Mesendoderm (in vitro differentiated cells): Measurements from ENCODE around the gene SLC22A4.

Experiments
- DNase-seq: peaks from one replicate; pipeline ENCODE4 v3.0.0; 2013
- H2AK5ac ChIP-seq: 2 replicates; pipeline ENCODE4 v1.6.1; 2013; ENCODE audit warnings: low read length, inconsistent platforms
- H2BK120ac ChIP-seq: 2 replicates; pipeline ENCODE4 v1.6.1; 2013; ENCODE audit warnings: low read depth, mild to moderate bottlenecking, low read length, moderate library complexity, mixed read lengths
- H2BK15ac ChIP-seq: replicated peaks from 2 replicates; pipeline ENCODE4 v1.6.1; 2013; ENCODE audit warnings: low read depth, mild to moderate bottlenecking, moderate library complexity
- H2BK5ac ChIP-seq: 2 replicates; pipeline ENCODE4 v1.6.1; 2013; ENCODE audit warnings: low read length, inconsistent platforms
- H3K18ac ChIP-seq: 2 replicates; pipeline ENCODE4 v1.6.1; 2013; ENCODE audit warnings: mild to moderate bottlenecking, low read length, mixed read lengths
- H3K23ac ChIP-seq: one replicate; pipeline ENCODE4 v1.6.1; 2013; ENCODE audit warnings: low read length
- H3K27ac ChIP-seq: 2 replicates; pipeline ENCODE4 v1.5.1; 2013; ENCODE audit warnings: low read depth, mild to moderate bottlenecking, inconsistent platforms, low read length, moderate library complexity
- H3K27me3 ChIP-seq: 2 replicates; pipeline ENCODE4 v1.6.1; 2013; ENCODE audit warnings: low read length, control low read depth, mild to moderate bottlenecking, inconsistent platforms; ENCODE audit not compliant: insufficient read depth, poor library complexity
- H3K36me3 ChIP-seq: 2 replicates; pipeline ENCODE4 v1.6.1; 2013; ENCODE audit warnings: low read length, inconsistent platforms; ENCODE audit not compliant: control insufficient read depth, insufficient read depth
- H3K4ac ChIP-seq: one replicate; pipeline ENCODE4 v1.6.1; 2013; ENCODE audit warnings: low read depth, mild to moderate bottlenecking, low read length, moderate library complexity
- H3K4me1 ChIP-seq: 2 replicates; pipeline ENCODE4 v1.6.1; 2013; ENCODE audit warnings: low read depth, low read length, inconsistent platforms; ENCODE audit not compliant: control insufficient read depth
- H3K4me2 ChIP-seq: 2 replicates; pipeline ENCODE4 v1.6.1; 2013; ENCODE audit warnings: low read length
- H3K4me3 ChIP-seq: 2 replicates; pipeline ENCODE4 v1.5.1; 2013; ENCODE audit warnings: mild to moderate bottlenecking, low read length
- H3K56ac ChIP-seq: one replicate; pipeline ENCODE4 v1.6.1; 2013; ENCODE audit warnings: low read length
- H3K79me1 ChIP-seq: 2 replicates; pipeline ENCODE4 v1.6.1; 2013; ENCODE audit warnings: low read length, inconsistent platforms
- H3K79me2 ChIP-seq: 2 replicates; pipeline ENCODE4 v1.6.1; 2013; ENCODE audit warnings: mild to moderate bottlenecking, low read length; ENCODE audit not compliant: control insufficient read depth, insufficient read depth
- H3K9ac ChIP-seq: 2 replicates; pipeline ENCODE4 v1.6.1; 2013; ENCODE audit warnings: low read length, inconsistent platforms
- H4K5ac ChIP-seq: one replicate; pipeline ENCODE4 v1.6.1; 2013; ENCODE audit warnings: low read length
- H4K8ac ChIP-seq: one replicate; pipeline ENCODE4 v1.6.1; 2013; ENCODE audit warnings: low read depth, mild to moderate bottlenecking, control low read depth, low read length, moderate library complexity
- WGBS: extraction: QIAGEN DNeasy Blood & Tissue Kit; methylation state at CpG from one replicate; pipeline ENCODE4 v1.1.7; 2013; ENCODE audit warnings: low lambda C conversion rate, missing lambda C conversion rate; ENCODE audit not compliant: insufficient coverage; ENCODE audit errors: extremely low coverage; 5-methylcytosine and 5-hydroxymethylcytosine counted together

The SLC22A4 gene

GRCh38 chr5:132313961-132314432, 19.8 kb downstream of the SLC22A4 start:
- Histone ChIP-seq H3K36me3 (no peaks in the 10 kb centered on the region), H3K27ac (no peak overlapping the region), H3K4me1 (no peaks in the 10 kb centered on the region), H3K4ac (no peak overlapping the region), H3K4me3 (no peak overlapping the region), H3K18ac (no peak overlapping the region), H3K9ac (no peak overlapping the region), H3K79me2 (no peaks in the 10 kb centered on the region), H4K8ac (no peak overlapping the region), H2AK5ac (no peak overlapping the region), H3K23ac (no peak overlapping the region), H3K27me3 (no peaks in the 10 kb centered on the region), H4K5ac (no peak overlapping the region), H2BK5ac (no peak overlapping the region), H2BK120ac (no peak overlapping the region), H2BK15ac (no peak overlapping the region), H3K56ac (no peak overlapping the region), H3K79me1 (no peaks in the 10 kb centered on the region), H3K4me2 (no peak overlapping the region)
- DNase-seq: no peak
- no CpG with 5 or more reads among the region's 2 CpGs for WGBS

GRCh38 chr5:132315529-132316067, 21.4 kb downstream of the SLC22A4 start:
- H3K4me3 ChIP-seq: no peak overlapping the region
- H3K79me2 ChIP-seq: no peaks in the 10 kb centered on the region
- H3K4me2 ChIP-seq: no peak overlapping the region
- no peaks in the 10 kb centered on the region for H3K36me3 ChIP-seq
- no peak overlapping the region for H3K9ac ChIP-seq
- no peak overlapping the region for H3K18ac ChIP-seq
- no peaks in the 10 kb centered on the region for H3K4me1 ChIP-seq
- WGBS: no CpG with 5 or more reads among the region's 5 CpGs
- H3K79me1 ChIP-seq: no peaks in the 10 kb centered on the region
- no peak overlapping the region for H2BK120ac ChIP-seq
- no peak overlapping the region for H2BK5ac ChIP-seq
- DNase-seq: peak; percentile 27
- no peak overlapping the region for H3K27ac ChIP-seq
- no peak overlapping the region for H2BK15ac ChIP-seq
- H4K8ac ChIP-seq: no peak overlapping the region
- H3K4ac ChIP-seq: no peak overlapping the region
- H3K23ac ChIP-seq: no peak overlapping the region
- H3K56ac ChIP-seq: no peak overlapping the region
- H4K5ac ChIP-seq: no peak overlapping the region
- no peaks in the 10 kb centered on the region for H3K27me3 ChIP-seq
- no peak overlapping the region for H2AK5ac ChIP-seq

GRCh38 chr5:132319975-132320374, 25.8 kb downstream of the SLC22A4 start:
- no peaks in the 10 kb centered on the region for H3K36me3 ChIP-seq
- no peak overlapping the region for H2AK5ac ChIP-seq
- no peak overlapping the region for H3K9ac ChIP-seq
- H3K56ac ChIP-seq: no peak overlapping the region
- no peak overlapping the region for H2BK120ac ChIP-seq
- no peak overlapping the region for H4K8ac ChIP-seq
- no peak overlapping the region for H3K23ac ChIP-seq
- WGBS: no CpG with 5 or more reads among the region's 1 CpG
- no peak overlapping the region for H3K4ac ChIP-seq
- H2BK15ac ChIP-seq: no peak overlapping the region
- H3K79me2 ChIP-seq: no peaks in the 10 kb centered on the region
- DNase-seq: no peak
- no peaks in the 10 kb centered on the region for H3K79me1 ChIP-seq
- no peak overlapping the region for H3K18ac ChIP-seq
- H3K4me1 ChIP-seq: no peaks in the 10 kb centered on the region
- H2BK5ac ChIP-seq: no peak overlapping the region
- no peak overlapping the region for H3K4me2 ChIP-seq
- no peaks in the 10 kb centered on the region for H3K27me3 ChIP-seq
- no peak overlapping the region for H4K5ac ChIP-seq
- no peak overlapping the region for H3K27ac ChIP-seq
- H3K4me3 ChIP-seq: no peak overlapping the region

GRCh38 chr5:132321109-132321721, 27.0 kb downstream of the SLC22A4 start:
- Histone ChIP-seq H3K4me1 (no peaks in the 10 kb centered on the region), H3K4me3 (no peak overlapping the region), H4K5ac (no peak overlapping the region), H3K4me2 (no peak overlapping the region), H2BK5ac (no peak overlapping the region), H3K56ac (no peak overlapping the region), H3K79me1 (no peaks in the 10 kb centered on the region), H4K8ac (no peak overlapping the region), H3K18ac (no peak overlapping the region), H2BK120ac (no peak overlapping the region), H3K27ac (no peak overlapping the region), H3K23ac (no peak overlapping the region), H3K36me3 (no peaks in the 10 kb centered on the region), H3K9ac (no peak overlapping the region), H3K4ac (no peak overlapping the region), H2AK5ac (no peak overlapping the region), H3K27me3 (no peaks in the 10 kb centered on the region), H3K79me2 (no peaks in the 10 kb centered on the region), H2BK15ac (no peak overlapping the region)
- DNase-seq: no peak
- no CpG with 5 or more reads among the region's 3 CpGs for WGBS

GRCh38 chr5:132322266-132322665, 28.1 kb downstream of the SLC22A4 start:
- Histone ChIP-seq H3K79me2 (no peaks in the 10 kb centered on the region), H3K4me3 (no peak overlapping the region)
- DNase-seq: peak; percentile 84

GRCh38 chr5:132323202-132323601, 29.0 kb downstream of the SLC22A4 start:
- H3K18ac ChIP-seq: no peak overlapping the region
- DNase-seq: no peak
- H3K56ac ChIP-seq: no peak overlapping the region
- H2BK15ac ChIP-seq: no peak overlapping the region
- H3K4me1 ChIP-seq: no peaks in the 10 kb centered on the region
- WGBS: no CpG with 5 or more reads among the region's 5 CpGs
- H3K4me2 ChIP-seq: no peak overlapping the region
- no peak overlapping the region for H2BK5ac ChIP-seq
- H3K27ac ChIP-seq: no peak overlapping the region
- no peaks in the 10 kb centered on the region for H3K79me1 ChIP-seq
- no peak overlapping the region for H3K4ac ChIP-seq
- H3K27me3 ChIP-seq: no peaks in the 10 kb centered on the region
- no peak overlapping the region for H4K5ac ChIP-seq
- no peak overlapping the region for H3K4me3 ChIP-seq
- H3K36me3 ChIP-seq: no peaks in the 10 kb centered on the region
- no peaks in the 10 kb centered on the region for H3K79me2 ChIP-seq
- no peak overlapping the region for H3K23ac ChIP-seq
- H3K9ac ChIP-seq: no peak overlapping the region
- no peak overlapping the region for H2AK5ac ChIP-seq
- no peak overlapping the region for H2BK120ac ChIP-seq
- no peak overlapping the region for H4K8ac ChIP-seq

More at GRCh38 chr5:132322266-132322665, 28.1 kb downstream of the SLC22A4 start:
- Histone ChIP-seq H4K5ac (no peak overlapping the region), H3K4me1 (no peaks in the 10 kb centered on the region), H3K79me1 (no peaks in the 10 kb centered on the region), H3K27ac (no peak overlapping the region), H3K23ac (no peak overlapping the region), H3K56ac (peak overlapping the region; percentile 91), H2BK120ac (no peak overlapping the region), H2BK5ac (no peak overlapping the region), H3K4ac (no peak overlapping the region), H2BK15ac (no peak overlapping the region), H3K9ac (no peak overlapping the region), H2AK5ac (no peak overlapping the region), H3K18ac (no peak overlapping the region), H3K4me2 (no peak overlapping the region), H4K8ac (no peak overlapping the region), H3K36me3 (no peaks in the 10 kb centered on the region), H3K27me3 (no peaks in the 10 kb centered on the region)
- no CpG with 5 or more reads among the region's 11 CpGs for WGBS
